Activated naive CD4-positive, alpha-beta T cell treated with anti-CD3 and anti-CD28 coated beads, Interleukin-2, amount 10 ng/mL, durations not matched to agents 7 days and 5 days (primary cell): ENCODE measurements around the gene NTM.
"Not testable (repeated sequence)": the region's sequence is repeated elsewhere in the genome, so short reads cannot be mapped to it uniquely, and the experiment has no call there.

ENCODE experiments used
- CTCF ChIA-PET: fragments of 350-600 bp; sonication (Branson Sonifier 250); formaldehyde crosslinking; loops from one replicate; lab custom pipeline; 2021; ENCODE audit warnings: antibody characterized with exemption; lab: Charles Lee
- DNase-seq: peaks from one replicate; pipeline ENCODE4 v3.0.0-alpha.2; 2020
- H3K27ac Mint-ChIP-seq: one replicate; pipeline ENCODE4 v1.8.0; 2021; ENCODE audit warnings: mild to moderate bottlenecking, moderate library complexity, mixed read lengths
- H3K27me3 Mint-ChIP-seq: one replicate; pipeline ENCODE4 v1.8.0; 2021; ENCODE audit warnings: mild to moderate bottlenecking, mixed read lengths
- H3K36me3 Mint-ChIP-seq: one replicate; pipeline ENCODE4 v1.8.0; 2021; ENCODE audit warnings: mixed read lengths
- H3K4me1 Mint-ChIP-seq: one replicate; pipeline ENCODE4 v1.8.0; 2021; ENCODE audit warnings: mixed read lengths
- H3K4me3 Mint-ChIP-seq: one replicate; pipeline ENCODE4 v1.8.0; 2021; ENCODE audit warnings: mild to moderate bottlenecking, moderate library complexity, mixed read lengths
- H3K9me3 Mint-ChIP-seq: one replicate; pipeline ENCODE4 v1.8.0; 2021; ENCODE audit warnings: mixed read lengths

NTM gene

DNA sequence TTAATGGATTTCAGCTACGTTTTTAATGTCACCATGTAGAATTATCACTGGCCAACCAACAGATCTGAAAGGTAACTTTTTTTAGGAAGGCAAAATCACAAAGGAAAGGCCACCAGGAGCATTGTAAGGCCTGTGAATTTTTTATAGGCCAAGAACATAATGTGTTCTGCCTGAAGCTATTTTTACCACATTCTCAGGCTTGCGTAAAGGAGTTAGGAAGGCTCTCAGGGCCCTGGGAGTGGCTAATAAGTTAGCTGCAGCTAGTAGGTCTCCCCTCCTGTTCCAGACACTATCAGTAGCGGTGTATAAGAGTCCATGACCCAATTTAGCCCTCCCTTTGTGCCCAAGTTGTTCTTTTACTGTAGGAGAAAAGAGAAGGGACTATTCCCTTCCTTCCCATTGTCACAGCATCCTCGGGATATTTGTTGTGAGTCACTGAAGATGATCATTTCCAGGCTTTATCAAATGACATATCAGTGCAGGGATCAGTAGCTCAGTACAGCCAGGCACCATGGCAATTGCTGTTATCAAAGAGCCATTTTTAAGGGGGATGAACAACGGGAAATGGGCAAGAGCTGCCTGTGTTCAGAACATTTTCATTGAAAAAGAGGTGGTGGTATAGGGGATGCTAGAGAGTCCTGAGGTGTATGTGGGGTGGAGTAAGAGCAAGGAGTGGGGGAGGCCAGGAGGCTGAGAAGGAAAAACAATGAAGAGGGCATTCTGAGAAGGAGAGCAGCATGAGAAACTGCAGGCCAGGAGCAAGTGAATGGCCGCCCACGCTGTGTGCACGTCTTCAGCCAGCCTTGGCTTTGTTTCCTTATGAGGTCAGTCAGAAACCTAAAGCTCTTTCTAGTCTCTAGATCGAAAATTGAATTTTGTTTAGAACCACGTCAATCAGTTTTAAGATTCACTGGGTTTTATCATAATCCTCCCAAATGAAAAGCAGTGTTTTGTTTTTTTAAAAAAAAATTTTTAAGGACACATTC, 940.3 kb downstream of the NTM start:
- Mint-ChIP-seq H3K4me1 (no peaks in the 10 kb centered on the region), H3K4me3 (no peak overlapping the region), H3K9me3 (no peaks in the 10 kb centered on the region), H3K27ac (no peak overlapping the region), H3K27me3 (no peaks in the 10 kb centered on the region), H3K36me3 (no peaks in the 10 kb centered on the region)
- CTCF ChIA-PET: interaction anchor here (0.6 kb wide), 1 partner anchor 1311 kb away, joined by 3 read pairs; no protein-coding TSS in a partner anchor
- no peak for DNase-seq

DNA sequence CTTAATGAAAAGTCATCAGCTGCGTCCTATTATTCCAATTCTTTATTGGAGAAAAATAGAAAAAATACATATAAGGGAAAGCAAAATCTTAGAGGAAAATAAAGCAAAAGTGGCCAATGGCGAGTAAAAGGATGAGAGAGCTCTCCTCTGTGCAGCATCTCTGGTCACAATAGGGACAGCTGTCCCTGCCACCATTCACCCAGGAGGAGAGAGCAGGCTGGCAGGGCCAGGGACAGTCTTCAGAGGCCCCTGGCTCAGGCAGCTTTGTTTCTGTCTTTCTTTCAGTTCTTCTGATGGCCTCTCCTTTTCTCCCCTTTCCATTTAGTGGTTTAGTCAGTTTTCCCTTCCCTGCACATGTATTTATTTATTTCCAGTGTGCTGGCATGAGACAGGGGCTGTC, 941.3 kb downstream of the NTM start:
- Mint-ChIP-seq H3K27me3 (no peaks in the 10 kb centered on the region), H3K4me3 (no peak overlapping the region), H3K4me1 (no peaks in the 10 kb centered on the region), H3K36me3 (no peaks in the 10 kb centered on the region), H3K27ac (no peak overlapping the region), H3K9me3 (no peaks in the 10 kb centered on the region)
- CTCF ChIA-PET: interaction anchor here (0.6 to 1.5 kb wide), 2 partner anchors 308 to 564 kb away, joined by 3 to 4 read pairs; no protein-coding TSS in a partner anchor
- no peak for DNase-seq

DNA sequence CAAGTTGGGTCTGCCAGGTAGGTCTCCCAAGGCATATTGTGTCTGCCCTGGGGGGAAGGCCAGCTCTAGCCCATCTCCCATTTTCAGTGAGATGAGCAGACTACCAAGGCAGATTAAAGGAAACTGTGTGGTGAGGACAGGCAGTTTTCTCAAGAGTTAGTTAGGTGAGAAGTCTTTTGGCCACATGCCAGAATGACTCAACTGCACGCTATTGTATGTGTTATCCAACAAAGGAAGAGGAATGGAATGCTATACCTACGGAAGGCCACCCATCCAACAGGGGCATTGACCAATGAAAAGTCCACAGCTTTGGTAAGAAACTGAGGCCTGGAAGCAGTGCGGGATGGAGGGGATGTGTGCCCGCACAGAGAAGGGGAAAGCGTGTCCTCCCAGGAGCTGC, 941.7 kb downstream of the NTM start:
- Mint-ChIP-seq H3K4me1 (no peaks in the 10 kb centered on the region), H3K36me3 (no peaks in the 10 kb centered on the region), H3K27ac (no peak overlapping the region), H3K9me3 (no peaks in the 10 kb centered on the region), H3K27me3 (no peaks in the 10 kb centered on the region), H3K4me3 (no peak overlapping the region)
- CTCF ChIA-PET: interaction anchor here (0.6 to 1.5 kb wide), 2 partner anchors 309 to 564 kb away, joined by 3 to 4 read pairs; no protein-coding TSS in a partner anchor
- DNase-seq: no peak

DNA sequence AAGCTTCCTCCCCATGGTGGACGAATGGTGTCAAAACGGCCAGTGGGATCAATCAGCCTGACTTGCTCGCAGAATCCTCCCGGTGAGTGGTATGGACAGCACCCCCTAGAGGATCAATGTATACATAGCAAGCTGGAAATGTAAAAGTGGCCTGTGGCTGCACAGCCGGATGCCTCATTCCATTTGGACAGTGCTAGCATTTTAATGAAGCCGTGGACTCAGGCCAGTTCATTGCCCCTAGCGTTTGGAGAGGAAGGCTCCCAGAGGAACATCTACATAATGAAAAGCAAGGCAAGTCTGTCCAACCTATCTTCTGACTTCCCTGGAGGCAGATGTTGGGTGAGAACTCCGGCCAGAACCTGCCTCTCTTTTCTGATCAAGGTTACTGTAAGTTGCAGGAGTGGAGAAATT, 942.3 kb downstream of the NTM start:
- no peak overlapping the region for H3K4me3 Mint-ChIP-seq
- no peaks in the 10 kb centered on the region for H3K27me3 Mint-ChIP-seq
- H3K4me1 Mint-ChIP-seq: no peaks in the 10 kb centered on the region
- H3K9me3 Mint-ChIP-seq: no peaks in the 10 kb centered on the region
- no peak for DNase-seq
- no peaks in the 10 kb centered on the region for H3K36me3 Mint-ChIP-seq
- CTCF ChIA-PET: interaction anchor here (1.5 kb wide), 1 partner anchor 565 kb away, joined by 4 read pairs; no protein-coding TSS in a partner anchor
- no peak overlapping the region for H3K27ac Mint-ChIP-seq

DNA sequence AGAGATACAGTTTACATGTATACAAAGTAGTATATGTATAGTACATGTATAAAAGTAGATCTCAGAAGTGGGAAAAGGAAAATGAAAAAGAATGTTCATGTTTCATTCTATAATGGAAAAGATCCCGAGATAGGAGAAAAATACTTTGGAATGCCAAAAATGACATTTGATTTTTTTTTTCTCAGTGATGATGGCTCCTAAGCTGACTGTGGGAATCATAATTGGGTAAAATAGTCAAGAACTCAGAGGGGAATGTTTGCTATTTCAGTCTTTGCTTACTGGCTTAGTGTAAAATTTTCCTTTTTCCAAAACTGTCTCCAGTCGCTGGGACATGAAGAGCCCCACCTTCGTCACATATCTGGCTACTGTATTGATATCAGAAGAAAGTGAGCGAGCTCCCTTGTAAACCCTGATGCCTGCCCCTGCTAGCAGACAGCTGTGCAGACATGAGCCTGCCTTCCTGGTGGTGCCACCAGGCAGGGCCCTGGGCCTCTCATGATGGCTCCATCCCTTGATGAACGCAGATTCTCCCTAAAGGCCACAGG, 944.6 kb downstream of the NTM start:
- CTCF ChIA-PET: no interaction called here
- no peaks in the 10 kb centered on the region for H3K36me3 Mint-ChIP-seq

GRCh38 chr11:132315696-132316095, 945.3 kb downstream of the NTM start:
- Mint-ChIP-seq H3K36me3 (no peaks in the 10 kb centered on the region), H3K27me3 (no peaks in the 10 kb centered on the region), H3K4me3 (no peak overlapping the region), H3K4me1 (no peaks in the 10 kb centered on the region), H3K9me3 (peaks cover 9% of the 10 kb centered on the region), H3K27ac (no peak overlapping the region)
- CTCF ChIA-PET: no interaction called here
- DNase-seq: no peak

More for the DNA sequence above, 944.6 kb downstream of the NTM start:
- H3K27ac Mint-ChIP-seq: no peak overlapping the region
- H3K4me3 Mint-ChIP-seq: no peak overlapping the region
- H3K9me3 Mint-ChIP-seq: peaks cover 9% of the 10 kb centered on the region
- DNase-seq: no peak
- H3K27me3 Mint-ChIP-seq: no peaks in the 10 kb centered on the region
- H3K4me1 Mint-ChIP-seq: no peaks in the 10 kb centered on the region

DNA sequence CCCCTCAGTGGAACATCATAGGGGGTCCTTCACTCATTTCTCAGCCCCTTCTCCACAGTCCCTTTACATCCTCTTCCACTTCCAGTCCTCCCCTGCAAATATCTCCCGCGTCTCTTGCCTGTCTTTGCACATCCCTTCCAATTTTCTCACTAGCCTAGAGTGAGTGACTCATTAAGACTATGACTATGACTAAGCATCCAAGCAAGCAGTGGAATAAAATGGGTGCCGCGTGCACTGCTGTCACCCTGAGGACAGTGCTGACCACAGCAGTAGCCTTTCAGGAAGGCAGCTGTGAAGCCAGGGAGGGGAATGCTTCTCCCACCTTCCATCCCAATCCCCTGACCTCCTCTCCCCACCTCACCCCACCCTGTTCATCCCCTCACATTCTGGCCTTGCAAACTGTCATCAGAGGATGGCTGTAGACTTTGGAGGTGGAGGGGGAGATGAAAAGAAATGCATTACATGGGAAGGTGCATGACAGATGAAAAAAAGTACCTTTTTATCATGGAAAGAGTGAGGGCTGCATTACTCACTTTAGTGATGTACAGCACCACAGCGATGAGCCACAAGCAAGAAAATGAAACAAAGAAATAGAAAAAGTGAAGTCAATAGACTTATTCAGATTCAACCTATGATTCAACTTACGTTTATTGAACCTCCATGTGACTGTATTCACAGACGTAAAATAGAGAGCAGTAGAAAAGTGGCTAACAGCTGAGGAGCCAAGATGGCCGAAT, 948.2 kb downstream of the NTM start:
- H3K27me3 Mint-ChIP-seq: no peaks in the 10 kb centered on the region
- no peak overlapping the region for H3K27ac Mint-ChIP-seq
- H3K4me3 Mint-ChIP-seq: no peak overlapping the region
- DNase-seq: no peak
- CTCF ChIA-PET: no interaction called here
- H3K36me3 Mint-ChIP-seq: no peaks in the 10 kb centered on the region
- H3K4me1 Mint-ChIP-seq: no peaks in the 10 kb centered on the region
- peaks cover 9% of the 10 kb centered on the region for H3K9me3 Mint-ChIP-seq

- H3K36me3 Mint-ChIP-seq, H3K4me3 Mint-ChIP-seq, DNase-seq, H3K27ac Mint-ChIP-seq, H3K27me3 Mint-ChIP-seq, CTCF ChIA-PET, H3K4me1 Mint-ChIP-seq, H3K9me3 Mint-ChIP-seq: not testable (repeated sequence)
Observed at GRCh38 chr11:132319419-132319818, 949.0 kb downstream of the NTM start.

- CTCF ChIA-PET: no interaction called here
- peaks cover 11% of the 10 kb centered on the region for H3K9me3 Mint-ChIP-seq
- H3K4me1 Mint-ChIP-seq: no peaks in the 10 kb centered on the region
- no peak overlapping the region for H3K27ac Mint-ChIP-seq
- no peaks in the 10 kb centered on the region for H3K36me3 Mint-ChIP-seq
- no peak for DNase-seq
- H3K27me3 Mint-ChIP-seq: no peaks in the 10 kb centered on the region
- H3K4me3 Mint-ChIP-seq: no peak overlapping the region
Observed at GRCh38 chr11:132330515-132330914, 960.1 kb downstream of the NTM start.

DNA sequence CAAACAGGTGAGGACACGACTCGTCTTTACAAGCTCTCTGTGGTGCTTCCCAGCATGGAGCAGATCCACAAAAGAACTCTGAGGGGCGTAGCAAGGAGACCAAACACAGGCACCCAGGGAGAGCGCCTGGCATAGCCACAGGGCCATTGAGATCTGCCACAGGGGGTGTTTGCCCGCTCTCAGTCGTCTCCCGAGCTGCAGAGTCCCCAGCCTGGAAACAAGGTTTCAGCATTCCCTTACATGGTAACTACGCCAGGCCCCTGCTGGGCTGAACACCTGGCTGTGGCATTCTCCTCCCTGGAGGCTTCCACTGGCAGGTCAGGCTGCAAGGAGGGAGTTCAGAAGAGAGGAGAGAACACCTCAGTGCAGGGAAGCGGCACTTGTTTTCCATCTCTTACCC, 962.1 kb downstream of the NTM start:
- Mint-ChIP-seq H3K27me3 (no peaks in the 10 kb centered on the region), H3K27ac (no peak overlapping the region), H3K4me1 (no peaks in the 10 kb centered on the region), H3K4me3 (no peak overlapping the region), H3K9me3 (peaks cover 11% of the 10 kb centered on the region), H3K36me3 (no peaks in the 10 kb centered on the region)
- CTCF ChIA-PET: no interaction called here
- no peak for DNase-seq

- Mint-ChIP-seq H3K27me3 (no peaks in the 10 kb centered on the region), H3K4me3 (no peak overlapping the region), H3K27ac (no peak overlapping the region), H3K4me1 (no peaks in the 10 kb centered on the region), H3K36me3 (no peaks in the 10 kb centered on the region), H3K9me3 (peaks cover 11% of the 10 kb centered on the region)
- CTCF ChIA-PET: no interaction called here
- no peak for DNase-seq
Observed at GRCh38 chr11:132334769-132335280, 964.4 kb downstream of the NTM start.

DNA sequence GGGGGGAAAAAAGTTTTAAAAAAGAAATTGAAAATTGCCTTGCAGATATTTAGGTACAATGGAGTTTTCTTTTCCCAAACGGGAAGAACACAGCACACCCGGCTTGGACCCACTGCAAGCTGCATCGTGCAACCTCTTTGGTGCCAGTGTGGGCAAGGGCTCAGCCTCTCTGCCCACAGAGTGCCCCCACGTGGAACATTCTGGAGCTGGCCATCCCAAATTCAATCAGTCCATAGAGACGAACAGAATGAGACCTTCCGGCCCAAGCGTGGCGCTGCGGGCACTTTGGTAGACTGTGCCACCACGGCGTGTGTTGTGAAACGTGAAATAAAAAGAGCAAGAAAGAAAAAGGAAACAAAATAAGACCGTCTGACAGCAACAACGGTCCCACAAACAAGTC, 964.9 kb downstream of the NTM start:
- CTCF ChIA-PET: no interaction called here
- peaks cover 11% of the 10 kb centered on the region for H3K9me3 Mint-ChIP-seq
- no peak overlapping the region for H3K4me3 Mint-ChIP-seq
- no peaks in the 10 kb centered on the region for H3K27me3 Mint-ChIP-seq
- no peak for DNase-seq
- H3K4me1 Mint-ChIP-seq: no peaks in the 10 kb centered on the region
- H3K36me3 Mint-ChIP-seq: no peaks in the 10 kb centered on the region
- no peak overlapping the region for H3K27ac Mint-ChIP-seq

- no peak for DNase-seq
- H3K4me3 Mint-ChIP-seq: no peak overlapping the region
- CTCF ChIA-PET: no interaction called here
- no peaks in the 10 kb centered on the region for H3K27me3 Mint-ChIP-seq
- no peaks in the 10 kb centered on the region for H3K36me3 Mint-ChIP-seq
- no peak overlapping the region for H3K27ac Mint-ChIP-seq
- peaks cover 8% of the 10 kb centered on the region for H3K9me3 Mint-ChIP-seq
- no peaks in the 10 kb centered on the region for H3K4me1 Mint-ChIP-seq
Observed at GRCh38 chr11:132336781-132337535, 966.5 kb downstream of the NTM start.
